GM18508 (cell line): ENCODE measurements around the gene ITGB1BP2.
"Not testable (repeated sequence)": the region's sequence is repeated elsewhere in the genome, so short reads cannot be mapped to it uniquely, and the experiment has no call there.

Experiments used
- ATAC-seq: cut with Tn5 transposase; IDR thresholded peaks from one replicate; pipeline ENCODE4 v1.9.1; 2021; ENCODE audit warnings: moderate number of reproducible peaks; ENCODE audit not compliant: insufficient read depth, unreplicated experiment

The ITGB1BP2 gene

GRCh38 chrX:71300495-71300894 is 1.1 kb upstream of the ITGB1BP2 start:
- not testable (repeated sequence) for ATAC-seq

GRCh38 chrX:71302461-71303213 is 1.1 kb downstream of the ITGB1BP2 start:
- ATAC-seq: no peak

- no peak for ATAC-seq
Observed at GRCh38 chrX:71304561-71304960, 3.0 kb downstream of the ITGB1BP2 start.

- no peak for ATAC-seq
Observed at GRCh38 chrX:71315917-71316316, 14.4 kb downstream of the ITGB1BP2 start.

- not testable (repeated sequence) for ATAC-seq
Observed at GRCh38 chrX:71316959-71317358, 15.4 kb downstream of the ITGB1BP2 start.

GRCh38 chrX:71320126-71320525 is 18.6 kb downstream of the ITGB1BP2 start:
- ATAC-seq: no peak

- no peak for ATAC-seq
Observed at GRCh38 chrX:71321731-71322130, 20.2 kb downstream of the ITGB1BP2 start.

GRCh38 chrX:71324452-71324851 is 22.9 kb downstream of the ITGB1BP2 start:
- not testable (repeated sequence) for ATAC-seq

- no peak for ATAC-seq
Observed at GRCh38 chrX:71326394-71326793, 24.8 kb downstream of the ITGB1BP2 start.

GRCh38 chrX:71349151-71349665 is 47.7 kb downstream of the ITGB1BP2 start:
- not testable (repeated sequence) for ATAC-seq

GRCh38 chrX:71349867-71350266 is 48.3 kb downstream of the ITGB1BP2 start:
- not testable (repeated sequence) for ATAC-seq

GRCh38 chrX:71352439-71352838 is 50.9 kb downstream of the ITGB1BP2 start:
- not testable (repeated sequence) for ATAC-seq
